Measurements from ENCODE around the gene SOHLH2.

The SOHLH2 gene

GRCh38 chr13:36183901-36184300 lies 30.5 kb downstream of the SOHLH2 start:
- Histone ChIP-seq H3K9ac (ENCODE audit: low read depth, low read length) (no peak overlapping the region), H3K9me3 (ENCODE audit: insufficient read depth, low read depth, low read length) (no peaks in the 10 kb centered on the region), H3K27me3 (ENCODE audit: insufficient read depth, low read length) (no peaks in the 10 kb centered on the region), H3K4me1 (ENCODE audit: insufficient read depth, low read length) (no peaks in the 10 kb centered on the region), H3K36me3 (ENCODE audit: insufficient read depth, low read length) (no peaks in the 10 kb centered on the region), H3K4me3 (ENCODE audit: low read length) (no peak overlapping the region), H3K27ac (ENCODE audit: low read depth, low read length) (no peak overlapping the region)

GRCh38 chr13:36175621-36176020 lies 38.7 kb downstream of the SOHLH2 start:
- Histone ChIP-seq H3K9me3 (ENCODE audit: insufficient read depth, low read depth, low read length) (no peaks in the 10 kb centered on the region), H3K9ac (ENCODE audit: low read depth, low read length) (no peak overlapping the region), H3K27me3 (ENCODE audit: insufficient read depth, low read length) (no peaks in the 10 kb centered on the region), H3K4me1 (ENCODE audit: insufficient read depth, low read length) (no peaks in the 10 kb centered on the region), H3K27ac (ENCODE audit: low read depth, low read length) (no peak overlapping the region), H3K4me3 (ENCODE audit: low read length) (no peak overlapping the region), H3K36me3 (ENCODE audit: insufficient read depth, low read length) (no peaks in the 10 kb centered on the region)
- 95% methylated on average over 4 of the region's 5 CpGs for WGBS

DNA sequence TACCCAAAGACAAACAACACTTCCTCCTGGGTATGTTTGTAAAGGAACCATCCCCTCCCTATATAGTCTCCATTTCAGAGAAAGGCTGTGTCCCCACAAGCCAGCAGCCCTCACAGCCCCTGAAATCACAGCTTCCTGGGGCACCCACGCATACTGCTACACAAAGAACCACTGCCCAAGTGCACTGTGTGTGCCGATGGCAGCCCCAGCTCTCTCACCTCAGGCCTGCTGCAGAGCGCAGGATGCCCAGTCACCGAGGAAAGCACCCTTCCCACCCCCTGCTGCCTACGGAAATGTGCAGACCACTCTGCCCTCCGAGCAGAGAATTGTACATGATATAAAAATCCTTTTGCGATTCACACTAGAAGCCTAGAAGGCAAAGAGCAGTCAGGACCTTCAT lies 39.4 kb downstream of the SOHLH2 start:
- WGBS = 76% methylated on average over 7 of the region's 7 CpGs
- Histone ChIP-seq H3K27me3 (ENCODE audit: insufficient read depth, low read length) (no peaks in the 10 kb centered on the region), H3K36me3 (ENCODE audit: insufficient read depth, low read length) (no peaks in the 10 kb centered on the region), H3K9me3 (ENCODE audit: insufficient read depth, low read depth, low read length) (no peaks in the 10 kb centered on the region), H3K4me3 (ENCODE audit: low read length) (no peak overlapping the region), H3K27ac (ENCODE audit: low read depth, low read length) (no peak overlapping the region), H3K9ac (ENCODE audit: low read depth, low read length) (no peak overlapping the region), H3K4me1 (ENCODE audit: insufficient read depth, low read length) (no peaks in the 10 kb centered on the region)

- Histone ChIP-seq H3K9ac (ENCODE audit: low read depth, low read length) (no peak overlapping the region), H3K4me1 (ENCODE audit: insufficient read depth, low read length) (no peaks in the 10 kb centered on the region), H3K4me3 (ENCODE audit: low read length) (no peak overlapping the region), H3K36me3 (ENCODE audit: insufficient read depth, low read length) (no peaks in the 10 kb centered on the region), H3K9me3 (ENCODE audit: insufficient read depth, low read depth, low read length) (no peaks in the 10 kb centered on the region), H3K27ac (ENCODE audit: low read depth, low read length) (no peak overlapping the region), H3K27me3 (ENCODE audit: insufficient read depth, low read length) (no peaks in the 10 kb centered on the region)
- WGBS = 84% methylated on average over 4 of the region's 4 CpGs
Measured at GRCh38 chr13:36173571-36174322, 40.6 kb downstream of the SOHLH2 start.

DNA sequence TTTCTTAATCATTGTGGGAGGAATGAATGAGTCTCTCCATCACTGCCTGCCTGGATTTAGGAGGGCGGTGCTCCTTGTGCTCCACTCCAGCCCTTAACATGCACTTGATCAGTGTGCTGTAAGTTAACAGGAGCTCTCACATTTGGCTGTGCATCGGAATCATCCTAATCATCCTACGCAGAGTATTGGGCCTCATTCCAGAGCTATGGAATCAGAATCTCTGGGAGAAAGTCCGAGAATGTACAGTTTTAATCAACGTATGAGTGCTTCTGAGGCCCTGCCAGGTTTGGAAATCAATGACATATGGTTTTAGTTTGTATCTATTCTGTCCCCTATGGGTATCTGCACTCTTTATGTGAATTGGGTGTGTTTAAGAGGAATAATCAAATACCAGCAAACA lies 48.3 kb downstream of the SOHLH2 start:
- WGBS = 95% methylated on average over 5 of the region's 5 CpGs
- H3K9me3 ChIP-seq (ENCODE audit: insufficient read depth, low read depth, low read length) = no peaks in the 10 kb centered on the region
- H3K4me1 ChIP-seq (ENCODE audit: insufficient read depth, low read length) = peaks cover 15% of the 10 kb centered on the region; the same call in 1 of the 2 replicates
- H3K27me3 ChIP-seq (ENCODE audit: insufficient read depth, low read length) = no peaks in the 10 kb centered on the region
- H3K27ac ChIP-seq (ENCODE audit: low read depth, low read length) = no peak overlapping the region
- no peak overlapping the region for H3K4me3 ChIP-seq (ENCODE audit: low read length)
- H3K36me3 ChIP-seq (ENCODE audit: insufficient read depth, low read length) = no peaks in the 10 kb centered on the region
- H3K9ac ChIP-seq (ENCODE audit: low read depth, low read length) = no peak overlapping the region

GRCh38 chr13:36163809-36164308 lies 50.5 kb downstream of the SOHLH2 start:
- WGBS = 80% methylated on average over 6 of the region's 7 CpGs
- Histone ChIP-seq H3K4me1 (ENCODE audit: insufficient read depth, low read length) (peaks cover 15% of the 10 kb centered on the region; the same call in 1 of the 2 replicates), H3K4me3 (ENCODE audit: low read length) (no peak overlapping the region), H3K9me3 (ENCODE audit: insufficient read depth, low read depth, low read length) (no peaks in the 10 kb centered on the region), H3K36me3 (ENCODE audit: insufficient read depth, low read length) (no peaks in the 10 kb centered on the region), H3K27me3 (ENCODE audit: insufficient read depth, low read length) (no peaks in the 10 kb centered on the region), H3K27ac (ENCODE audit: low read depth, low read length) (no peak overlapping the region), H3K9ac (ENCODE audit: low read depth, low read length) (no peak overlapping the region)

DNA sequence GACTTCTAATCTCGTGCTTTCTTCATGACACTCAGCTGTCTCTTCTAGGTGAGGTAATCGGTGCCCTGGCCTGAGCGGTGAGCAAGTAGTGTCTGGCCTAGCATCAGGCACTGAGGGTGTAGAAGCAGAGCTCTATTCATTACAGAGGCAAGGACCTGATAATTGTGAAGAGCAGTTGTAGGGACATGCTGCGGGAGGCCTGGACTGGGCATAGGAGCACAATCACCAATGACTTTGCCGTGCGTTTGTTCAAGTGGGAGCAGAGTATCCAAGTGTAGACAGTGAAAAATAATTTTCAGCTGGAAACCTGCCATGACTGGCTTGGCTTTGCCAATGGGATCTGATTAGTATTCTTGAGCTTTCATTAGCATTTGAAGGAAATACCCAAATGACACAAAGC lies 51.1 kb downstream of the SOHLH2 start:
- H3K36me3 ChIP-seq (ENCODE audit: insufficient read depth, low read length) = no peaks in the 10 kb centered on the region
- H3K27me3 ChIP-seq (ENCODE audit: insufficient read depth, low read length) = no peaks in the 10 kb centered on the region
- H3K4me3 ChIP-seq (ENCODE audit: low read length) = no peak overlapping the region
- H3K4me1 ChIP-seq (ENCODE audit: insufficient read depth, low read length) = peaks cover 15% of the 10 kb centered on the region; the same call in 1 of the 2 replicates
- no peak overlapping the region for H3K27ac ChIP-seq (ENCODE audit: low read depth, low read length)
- 94% methylated on average over 6 of the region's 6 CpGs for WGBS
- H3K9me3 ChIP-seq (ENCODE audit: insufficient read depth, low read depth, low read length) = no peaks in the 10 kb centered on the region
- H3K9ac ChIP-seq (ENCODE audit: low read depth, low read length) = no peak overlapping the region

DNA sequence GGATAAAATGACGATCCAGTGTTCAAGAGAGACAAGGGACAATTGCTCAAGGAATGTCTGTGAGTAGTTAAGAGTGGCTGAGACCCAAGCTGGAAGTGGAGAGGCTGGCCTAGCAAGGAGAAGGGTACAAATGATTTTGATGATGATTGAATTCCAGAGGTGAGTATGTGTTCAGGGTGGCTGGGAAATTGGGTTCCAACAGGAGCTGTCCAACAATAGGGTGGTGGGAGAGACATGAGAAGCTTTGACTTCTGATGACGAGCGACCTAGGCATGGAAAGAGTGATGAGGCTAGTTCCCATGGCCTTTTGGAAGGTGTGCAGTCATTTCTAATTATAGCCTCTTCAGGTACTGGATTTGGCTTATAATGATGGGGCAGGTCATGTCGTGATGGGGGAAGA lies 54.1 kb downstream of the SOHLH2 start:
- Histone ChIP-seq H3K9ac (ENCODE audit: low read depth, low read length) (no peak overlapping the region), H3K27ac (ENCODE audit: low read depth, low read length) (no peak overlapping the region), H3K27me3 (ENCODE audit: insufficient read depth, low read length) (peaks cover 6% of the 10 kb centered on the region), H3K4me1 (ENCODE audit: insufficient read depth, low read length) (peaks cover 15% of the 10 kb centered on the region), H3K9me3 (ENCODE audit: insufficient read depth, low read depth, low read length) (no peaks in the 10 kb centered on the region), H3K4me3 (ENCODE audit: low read length) (no peak overlapping the region), H3K36me3 (ENCODE audit: insufficient read depth, low read length) (no peaks in the 10 kb centered on the region)
- WGBS = 94% methylated on average over 4 of the region's 4 CpGs

- H3K27me3 ChIP-seq (ENCODE audit: insufficient read depth, low read length) = peaks cover 13% of the 10 kb centered on the region
- WGBS = 89% methylated on average over 4 of the region's 4 CpGs
- H3K4me1 ChIP-seq (ENCODE audit: insufficient read depth, low read length) = peaks cover 12% of the 10 kb centered on the region
- H3K4me3 ChIP-seq (ENCODE audit: low read length) = no peak overlapping the region
- no peak overlapping the region for H3K27ac ChIP-seq (ENCODE audit: low read depth, low read length)
- no peaks in the 10 kb centered on the region for H3K9me3 ChIP-seq (ENCODE audit: insufficient read depth, low read depth, low read length)
- no peaks in the 10 kb centered on the region for H3K36me3 ChIP-seq (ENCODE audit: insufficient read depth, low read length)
- no peak overlapping the region for H3K9ac ChIP-seq (ENCODE audit: low read depth, low read length)
Measured at GRCh38 chr13:36158611-36159010, 55.7 kb downstream of the SOHLH2 start.

- Histone ChIP-seq H3K9me3 (ENCODE audit: insufficient read depth, low read depth, low read length) (no peaks in the 10 kb centered on the region), H3K27ac (ENCODE audit: low read depth, low read length) (no peak overlapping the region), H3K4me3 (ENCODE audit: low read length) (no peak overlapping the region), H3K9ac (ENCODE audit: low read depth, low read length) (no peak overlapping the region), H3K4me1 (ENCODE audit: insufficient read depth, low read length) (peaks cover 3% of the 10 kb centered on the region; the same call in 1 of the 2 replicates), H3K27me3 (ENCODE audit: insufficient read depth, low read length) (peaks cover 13% of the 10 kb centered on the region), H3K36me3 (ENCODE audit: insufficient read depth, low read length) (no peaks in the 10 kb centered on the region)
- WGBS = 100% methylated on average over 1 of the region's 1 CpG
Measured at GRCh38 chr13:36157480-36157879, 56.9 kb downstream of the SOHLH2 start.

DNA sequence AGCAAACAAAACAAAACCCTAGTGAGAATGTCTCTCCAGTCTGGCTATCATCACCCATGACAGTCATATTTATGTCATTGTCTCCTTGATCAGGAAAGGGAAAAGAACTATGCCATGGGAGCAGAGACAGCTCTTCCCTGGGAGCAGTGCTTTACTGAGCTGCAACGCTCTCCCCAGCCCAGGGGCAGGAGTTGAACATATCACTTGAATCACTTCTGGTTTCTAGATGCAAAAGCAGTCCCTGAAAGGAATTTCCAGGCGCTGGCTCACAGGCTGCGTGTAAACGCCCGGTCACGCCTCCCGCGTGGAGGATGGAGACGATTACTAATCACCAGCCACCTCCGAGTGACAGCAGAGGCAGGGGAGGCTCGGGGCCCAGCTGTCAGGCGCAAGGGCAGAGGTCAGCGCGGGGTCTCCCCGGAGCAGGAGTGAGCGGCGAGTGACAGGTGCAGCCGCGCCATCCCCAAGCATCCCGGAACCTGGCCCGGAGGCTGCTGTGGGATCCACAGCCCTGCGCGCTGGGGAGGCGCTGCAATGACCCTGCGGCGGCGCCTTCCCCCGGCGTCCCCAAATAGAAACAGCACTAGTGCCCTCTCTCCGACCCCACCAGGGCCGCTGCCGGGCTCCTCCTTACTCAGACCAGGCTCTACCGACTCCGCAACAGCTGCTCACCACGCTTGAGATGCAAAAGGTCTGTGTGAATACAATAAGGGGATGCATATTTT lies 59.6 kb downstream of the SOHLH2 start:
- WGBS = 55% methylated on average over 35 of the region's 35 CpGs

More for the DNA sequence above, 59.6 kb downstream of the SOHLH2 start:
- no peak overlapping the region for H3K27ac ChIP-seq (ENCODE audit: low read depth, low read length)
- H3K27me3 ChIP-seq (ENCODE audit: insufficient read depth, low read length) = peaks cover 13% of the 10 kb centered on the region
- no peak overlapping the region for H3K9ac ChIP-seq (ENCODE audit: low read depth, low read length)
- H3K4me3 ChIP-seq (ENCODE audit: low read length) = peak overlapping the region; percentile 46
- H3K4me1 ChIP-seq (ENCODE audit: insufficient read depth, low read length) = peaks cover 3% of the 10 kb centered on the region; the same call in 1 of the 2 replicates
- no peaks in the 10 kb centered on the region for H3K9me3 ChIP-seq (ENCODE audit: insufficient read depth, low read depth, low read length)
- no peaks in the 10 kb centered on the region for H3K36me3 ChIP-seq (ENCODE audit: insufficient read depth, low read length)

Data from HUES64 (cell line).